ENCODE results near the gene PTPRT.

GRCh38 chr20:42294976-42295375 lies 894.7 kb downstream of the PTPRT start:
- TF ChIP-seq CTCF (IDR thresholded peaks at IDR 0.05 in 2 of 3, conservative IDR thresholded peaks at IDR 0.05 in 1 of 3; ENCODE audit: borderline replicate concordance in 1 of 3, insufficient read depth in 1 of 3, low read depth in 2 of 3, low read length in 2 of 3), result no peak
- no peak for TF ChIP-seq FOSL1 (IDR thresholded peaks at IDR 0.05; ENCODE audit: low read depth)
- no peak for TF ChIP-seq RAD21 (IDR thresholded peaks at IDR 0.05; ENCODE audit: low read depth)
- TF ChIP-seq ZBTB33 (IDR thresholded peaks at IDR 0.05; ENCODE audit: extremely low read depth, insufficient replicate concordance, low read length), result no peak
- TF ChIP-seq EZH2 (IDR thresholded peaks at IDR 0.05), result no peak
- TF ChIP-seq JUND (IDR thresholded peaks at IDR 0.05), result no peak
- TF ChIP-seq POLR2AphosphoS5 (IDR thresholded peaks at IDR 0.05; ENCODE audit: low read depth, low read length), result no peak
- no peak for TF ChIP-seq YY1 (IDR thresholded peaks at IDR 0.05; ENCODE audit: extremely low read depth, insufficient replicate concordance, low read depth, low read length)
- TF ChIP-seq, protein P1, sequence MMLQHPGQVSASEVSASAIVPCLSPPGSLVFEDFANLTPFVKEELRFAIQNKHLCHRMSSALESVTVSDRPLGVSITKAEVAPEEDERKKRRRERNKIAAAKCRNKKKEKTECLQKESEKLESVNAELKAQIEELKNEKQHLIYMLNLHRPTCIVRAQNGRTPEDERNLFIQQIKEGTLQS (IDR thresholded peaks at IDR 0.05), result no peak
- no peak for TF ChIP-seq EGR1 (IDR thresholded peaks at IDR 0.05; ENCODE audit: low read depth)
- no peak for TF ChIP-seq SRF (IDR thresholded peaks at IDR 0.05; ENCODE audit: low read depth)
- TF ChIP-seq POLR2A (IDR thresholded peaks at IDR 0.05; ENCODE audit: borderline replicate concordance, extremely low read depth, insufficient read depth, insufficient read length), result no peak
- TF ChIP-seq TCF7L2 (IDR thresholded peaks at IDR 0.05; ENCODE audit: borderline replicate concordance, extremely low read depth, insufficient read depth, insufficient read length), result no peak
- TF ChIP-seq EZH2phosphoT487 (IDR thresholded peaks at IDR 0.05; ENCODE audit: borderline replicate concordance), result no peak

All from HCT116 (cell line).